ENCODE data around the gene MZT1.

Gene MZT1

GRCh38 chr13:72686766-72687165 lies 40.7 kb downstream of the MZT1 start:
- no peak for DNase-seq (ENCODE audit: low read depth in 2 of 2, low spot score in 1 of 2)

GRCh38 chr13:72680353-72680752 lies 47.1 kb downstream of the MZT1 start:
- DNase-seq (ENCODE audit: low read depth in 2 of 2, low spot score in 1 of 2): no peak

GRCh38 chr13:72678312-72678711 lies 49.1 kb downstream of the MZT1 start:
- DNase-seq (ENCODE audit: low read depth in 2 of 2, low spot score in 1 of 2): no peak

DNA sequence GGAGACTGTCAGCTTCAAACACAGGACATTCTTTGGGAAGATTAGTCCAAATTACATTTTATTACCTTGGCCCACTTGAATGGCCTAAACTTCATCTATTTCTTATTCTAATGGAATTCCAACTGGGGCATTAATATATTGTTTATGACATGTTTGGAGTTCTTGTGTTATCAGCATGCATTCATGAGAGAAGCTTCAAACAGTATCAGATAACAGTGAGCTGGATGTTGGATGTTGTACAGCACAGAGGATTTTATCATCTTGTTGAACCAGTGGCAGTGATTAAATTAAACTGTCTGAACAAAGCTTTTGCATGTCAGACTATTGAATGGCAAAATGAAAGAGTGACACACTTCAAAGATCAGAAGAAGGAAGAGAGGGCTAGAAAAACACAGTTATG lies 50.0 kb downstream of the MZT1 start:
- DNase-seq (ENCODE audit: low read depth in 2 of 2, low spot score in 1 of 2): no peak

- DNase-seq (ENCODE audit: low read depth in 2 of 2, low spot score in 1 of 2): no peak
Observed at GRCh38 chr13:72666391-72666790, 61.0 kb downstream of the MZT1 start.

GRCh38 chr13:72662548-72662947 lies 64.9 kb downstream of the MZT1 start:
- DNase-seq (ENCODE audit: low read depth in 2 of 2, low spot score in 1 of 2): no peak

Data from stimulated activated CD8-positive, alpha-beta memory T cell treated with anti-CD3 and anti-CD28 coated beads, Interleukin-4, amount 100 ng/mL, for 1 hour (primary cell).